GM23248 (cell line): ENCODE measurements around the gene CCDC187.

Experiments used
- EZH2 ChIP-seq: fragments of 200-600 bp; sonication (generic); IDR thresholded peaks from 2 replicates; pipeline ENCODE4 v1.6.1; 2018; ENCODE audit warnings: antibody characterized with exemption, mild to moderate bottlenecking; ENCODE audit not compliant: insufficient read depth, poor library complexity, severe bottlenecking
- EZH2phosphoT487 ChIP-seq: fragments of 200-600 bp; sonication (generic); IDR thresholded peaks from 2 replicates; pipeline ENCODE4 v1.6.1; 2018; ENCODE audit warnings: antibody characterized with exemption, moderate library complexity, mild to moderate bottlenecking, low read depth; ENCODE audit not compliant: insufficient read depth

GRCh38 chr9:136294437-136294836, 9.5 kb downstream of the CCDC187 start:
- TF ChIP-seq EZH2phosphoT487 (no peak), EZH2 (no peak)
